A673 (cell line): ENCODE data around the gene CEP131.

Experiments
- EZH2 ChIP-seq: fragments of 200-600 bp; sonication (generic); IDR thresholded peaks from 2 replicates; pipeline ENCODE4 v1.6.1; 2017; ENCODE audit warnings: borderline replicate concordance, low read depth, mild to moderate bottlenecking, mixed read lengths, antibody characterized with exemption, low read length; ENCODE audit not compliant: poor library complexity, severe bottlenecking
- TF ChIP-seq, protein P1 (sequence below): fragments of 300-800, 200-600 bp; sonication (generic); conservative IDR thresholded peaks from 2 replicates; pipeline ENCODE4 v1.5.1; 2017; ENCODE audit warnings: low read depth, mild to moderate bottlenecking, antibody characterized with exemption, low read length, moderate library complexity, mixed read lengths

DNA sequence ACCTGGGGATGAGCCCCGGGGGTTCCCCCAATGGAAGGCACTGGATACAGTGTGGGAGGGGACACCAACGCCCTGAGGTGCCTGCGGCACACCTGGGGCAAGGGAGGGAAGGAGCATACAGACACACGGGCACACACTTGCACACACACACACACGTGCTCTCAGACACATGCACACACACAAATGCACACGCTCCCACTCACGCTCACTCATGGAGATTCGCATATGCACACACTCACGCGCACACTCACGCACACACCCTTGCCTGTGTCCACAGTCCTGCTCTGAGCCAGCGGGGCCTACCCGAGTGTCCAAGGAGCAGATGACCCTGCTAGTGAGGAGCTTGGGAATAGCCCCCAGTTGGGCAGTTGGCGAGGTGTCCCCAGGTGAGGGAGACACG is 74.2 kb downstream of the CEP131 start:
- TF ChIP-seq EZH2 = no peak
- TF ChIP-seq, protein P1, sequence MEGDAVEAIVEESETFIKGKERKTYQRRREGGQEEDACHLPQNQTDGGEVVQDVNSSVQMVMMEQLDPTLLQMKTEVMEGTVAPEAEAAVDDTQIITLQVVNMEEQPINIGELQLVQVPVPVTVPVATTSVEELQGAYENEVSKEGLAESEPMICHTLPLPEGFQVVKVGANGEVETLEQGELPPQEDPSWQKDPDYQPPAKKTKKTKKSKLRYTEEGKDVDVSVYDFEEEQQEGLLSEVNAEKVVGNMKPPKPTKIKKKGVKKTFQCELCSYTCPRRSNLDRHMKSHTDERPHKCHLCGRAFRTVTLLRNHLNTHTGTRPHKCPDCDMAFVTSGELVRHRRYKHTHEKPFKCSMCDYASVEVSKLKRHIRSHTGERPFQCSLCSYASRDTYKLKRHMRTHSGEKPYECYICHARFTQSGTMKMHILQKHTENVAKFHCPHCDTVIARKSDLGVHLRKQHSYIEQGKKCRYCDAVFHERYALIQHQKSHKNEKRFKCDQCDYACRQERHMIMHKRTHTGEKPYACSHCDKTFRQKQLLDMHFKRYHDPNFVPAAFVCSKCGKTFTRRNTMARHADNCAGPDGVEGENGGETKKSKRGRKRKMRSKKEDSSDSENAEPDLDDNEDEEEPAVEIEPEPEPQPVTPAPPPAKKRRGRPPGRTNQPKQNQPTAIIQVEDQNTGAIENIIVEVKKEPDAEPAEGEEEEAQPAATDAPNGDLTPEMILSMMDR = no peak
